BE2C (cell line): ENCODE data around the gene TM2D3.
A peak's percentile ranks its signal among the peaks of the same experiment; 100 is the strongest.

Source experiments
- DNase-seq: peaks from one replicate; pipeline ENCODE4 v3.0.0-alpha.2; 2020
- H3K27me3 ChIP-seq: fragments of 250-450 bp; sonication (Bioruptor Pico); 2 replicates; pipeline ENCODE4 v1.5.1; 2020; ENCODE audit warnings: mild to moderate bottlenecking
- H3K36me3 ChIP-seq: fragments of 250-450 bp; sonication (Bioruptor Pico); 2 replicates; pipeline ENCODE4 v1.5.1; 2020; ENCODE audit warnings: mild to moderate bottlenecking
- H3K4me1 ChIP-seq: fragments of 250-450 bp; sonication (Bioruptor Pico); 2 replicates; pipeline ENCODE4 v1.5.1; 2020
- H3K4me3 ChIP-seq: 2 replicates; pipeline ENCODE4 v1.5.1; 2011; ENCODE audit warnings: low read depth, low read length
- H3K9me3 ChIP-seq: fragments of 250-450 bp; sonication (Bioruptor Pico); 2 replicates; pipeline ENCODE4 v1.5.1; 2020
- TF ChIP-seq, protein P1 (sequence below): IDR thresholded peaks from 2 replicates; pipeline ENCODE4 v1.5.1; 2012; ENCODE audit warnings: mild to moderate bottlenecking, low read depth, low read length

The TM2D3 gene

DNA sequence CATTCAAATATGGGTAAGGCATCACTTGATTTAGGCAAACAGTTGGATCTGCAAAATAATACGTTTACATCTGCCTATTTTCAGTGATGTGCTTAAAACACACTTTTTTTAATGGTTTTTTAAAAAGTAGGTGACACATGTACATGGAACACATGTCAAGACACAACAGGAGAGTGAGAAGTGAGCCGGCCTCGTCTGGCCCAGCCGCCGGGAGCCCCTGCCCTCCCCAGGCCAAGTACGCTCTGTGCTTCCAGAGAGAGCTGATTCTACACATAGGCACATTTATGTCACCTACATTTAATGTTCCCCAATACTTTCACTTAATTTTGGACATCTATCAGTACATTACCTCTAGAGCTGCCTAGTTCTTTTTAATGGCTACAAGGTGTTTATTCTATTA, 3.8 kb downstream of the TM2D3 start:
- H3K9me3 ChIP-seq = no peaks in the 10 kb centered on the region
- H3K36me3 ChIP-seq = peaks cover 57% of the 10 kb centered on the region
- H3K27me3 ChIP-seq = no peaks in the 10 kb centered on the region
- TF ChIP-seq, protein P1, sequence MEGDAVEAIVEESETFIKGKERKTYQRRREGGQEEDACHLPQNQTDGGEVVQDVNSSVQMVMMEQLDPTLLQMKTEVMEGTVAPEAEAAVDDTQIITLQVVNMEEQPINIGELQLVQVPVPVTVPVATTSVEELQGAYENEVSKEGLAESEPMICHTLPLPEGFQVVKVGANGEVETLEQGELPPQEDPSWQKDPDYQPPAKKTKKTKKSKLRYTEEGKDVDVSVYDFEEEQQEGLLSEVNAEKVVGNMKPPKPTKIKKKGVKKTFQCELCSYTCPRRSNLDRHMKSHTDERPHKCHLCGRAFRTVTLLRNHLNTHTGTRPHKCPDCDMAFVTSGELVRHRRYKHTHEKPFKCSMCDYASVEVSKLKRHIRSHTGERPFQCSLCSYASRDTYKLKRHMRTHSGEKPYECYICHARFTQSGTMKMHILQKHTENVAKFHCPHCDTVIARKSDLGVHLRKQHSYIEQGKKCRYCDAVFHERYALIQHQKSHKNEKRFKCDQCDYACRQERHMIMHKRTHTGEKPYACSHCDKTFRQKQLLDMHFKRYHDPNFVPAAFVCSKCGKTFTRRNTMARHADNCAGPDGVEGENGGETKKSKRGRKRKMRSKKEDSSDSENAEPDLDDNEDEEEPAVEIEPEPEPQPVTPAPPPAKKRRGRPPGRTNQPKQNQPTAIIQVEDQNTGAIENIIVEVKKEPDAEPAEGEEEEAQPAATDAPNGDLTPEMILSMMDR = no peak
- no peak for DNase-seq
- H3K4me1 ChIP-seq = peaks cover 2% of the 10 kb centered on the region; the same call in 1 of the 2 replicates
- no peak overlapping the region for H3K4me3 ChIP-seq

DNA sequence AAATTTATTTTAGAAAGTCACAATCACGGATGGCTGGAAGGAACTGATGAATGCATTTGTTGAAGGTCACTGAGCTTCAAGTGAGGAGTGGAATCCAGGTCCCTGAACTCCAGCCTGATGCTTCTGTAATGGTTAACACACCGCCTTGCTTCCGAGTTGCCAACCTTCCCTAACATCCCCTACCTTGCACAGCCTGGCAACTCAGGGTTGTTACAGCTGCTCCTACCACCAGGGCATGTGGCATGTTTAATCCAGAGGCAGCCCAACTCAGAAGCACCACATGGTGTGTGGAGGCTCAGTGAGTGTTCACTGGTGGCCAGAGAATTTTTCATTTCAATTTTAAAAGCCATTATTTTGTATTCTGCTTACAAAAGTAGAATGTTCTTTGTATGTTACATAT, 4.9 kb downstream of the TM2D3 start:
- Histone ChIP-seq H3K4me3 (no peak overlapping the region), H3K4me1 (peaks cover 7% of the 10 kb centered on the region), H3K27me3 (no peaks in the 10 kb centered on the region), H3K9me3 (no peaks in the 10 kb centered on the region), H3K36me3 (peaks cover 66% of the 10 kb centered on the region)
- TF ChIP-seq, protein P1 = peak; percentile 19
- peak; percentile 19 for DNase-seq

DNA sequence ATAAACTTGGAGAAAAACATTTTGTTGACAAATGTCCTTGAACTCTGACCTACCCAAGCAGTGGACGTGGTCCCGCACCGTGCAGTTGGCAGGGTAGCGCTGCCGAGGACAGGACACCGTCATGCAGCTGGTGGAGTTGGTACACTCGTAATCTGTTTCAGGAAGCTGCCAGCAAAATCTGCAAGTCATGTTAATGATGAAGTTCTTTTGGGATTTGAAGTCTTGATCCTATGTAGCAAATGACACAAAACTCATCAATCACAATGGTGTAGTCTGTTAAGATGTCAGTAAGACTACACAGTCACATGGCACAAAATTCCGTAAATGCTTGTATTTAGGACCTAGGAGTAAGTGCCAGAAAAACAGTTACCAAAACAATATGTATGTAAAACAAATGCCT, 5.5 kb downstream of the TM2D3 start:
- Histone ChIP-seq H3K4me3 (no peak overlapping the region), H3K9me3 (no peaks in the 10 kb centered on the region), H3K36me3 (peaks cover 67% of the 10 kb centered on the region), H3K4me1 (peaks cover 10% of the 10 kb centered on the region), H3K27me3 (no peaks in the 10 kb centered on the region)
- no peak for DNase-seq
- TF ChIP-seq, protein P1 = no peak

DNA sequence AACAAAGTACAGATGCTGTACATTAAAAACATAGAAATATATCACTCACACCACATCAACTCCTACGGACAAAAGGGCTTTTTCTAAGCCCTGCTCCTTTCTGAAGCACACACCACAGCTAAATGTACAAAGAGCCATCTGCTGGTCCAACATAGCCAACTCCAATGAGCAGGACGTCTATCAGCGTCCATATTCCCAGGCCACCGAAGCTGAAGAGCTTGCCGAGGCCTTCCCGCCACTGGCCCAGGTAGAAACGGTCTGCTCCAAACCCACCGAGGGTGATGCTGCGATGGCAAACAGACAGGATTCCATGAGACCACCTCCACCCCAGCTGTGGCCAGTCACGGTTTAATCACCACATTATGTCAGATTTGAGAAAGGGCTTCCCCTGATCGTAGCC, 9.8 kb downstream of the TM2D3 start:
- Histone ChIP-seq H3K36me3 (peaks cover 57% of the 10 kb centered on the region), H3K9me3 (no peaks in the 10 kb centered on the region), H3K4me1 (peaks cover 11% of the 10 kb centered on the region), H3K27me3 (no peaks in the 10 kb centered on the region), H3K4me3 (no peak overlapping the region)
- peak; percentile 52 for DNase-seq
- TF ChIP-seq, protein P1 = peak; percentile 63

DNA sequence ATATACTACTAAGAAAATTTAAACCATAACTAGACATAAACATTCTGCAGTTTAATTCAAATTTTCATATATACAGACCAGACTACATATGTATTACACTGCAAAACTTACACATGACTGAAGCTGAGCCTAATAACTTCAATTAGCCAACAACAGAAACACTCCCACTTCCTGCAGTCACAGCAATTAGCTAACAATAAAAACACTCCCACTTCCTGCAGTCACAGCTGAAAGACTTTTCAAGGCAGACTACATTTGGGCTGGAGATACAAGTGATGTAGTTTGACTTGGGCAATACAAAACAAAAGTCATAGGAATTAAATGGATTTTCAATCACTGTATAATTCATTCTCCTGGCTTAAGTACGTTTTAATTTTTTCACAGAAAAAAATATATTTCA, 10.3 kb downstream of the TM2D3 start:
- peaks cover 11% of the 10 kb centered on the region for H3K4me1 ChIP-seq
- H3K9me3 ChIP-seq = no peaks in the 10 kb centered on the region
- no peaks in the 10 kb centered on the region for H3K27me3 ChIP-seq
- H3K36me3 ChIP-seq = peaks cover 54% of the 10 kb centered on the region
- no peak for DNase-seq
- TF ChIP-seq, protein P1 = no peak
- no peak overlapping the region for H3K4me3 ChIP-seq

DNA sequence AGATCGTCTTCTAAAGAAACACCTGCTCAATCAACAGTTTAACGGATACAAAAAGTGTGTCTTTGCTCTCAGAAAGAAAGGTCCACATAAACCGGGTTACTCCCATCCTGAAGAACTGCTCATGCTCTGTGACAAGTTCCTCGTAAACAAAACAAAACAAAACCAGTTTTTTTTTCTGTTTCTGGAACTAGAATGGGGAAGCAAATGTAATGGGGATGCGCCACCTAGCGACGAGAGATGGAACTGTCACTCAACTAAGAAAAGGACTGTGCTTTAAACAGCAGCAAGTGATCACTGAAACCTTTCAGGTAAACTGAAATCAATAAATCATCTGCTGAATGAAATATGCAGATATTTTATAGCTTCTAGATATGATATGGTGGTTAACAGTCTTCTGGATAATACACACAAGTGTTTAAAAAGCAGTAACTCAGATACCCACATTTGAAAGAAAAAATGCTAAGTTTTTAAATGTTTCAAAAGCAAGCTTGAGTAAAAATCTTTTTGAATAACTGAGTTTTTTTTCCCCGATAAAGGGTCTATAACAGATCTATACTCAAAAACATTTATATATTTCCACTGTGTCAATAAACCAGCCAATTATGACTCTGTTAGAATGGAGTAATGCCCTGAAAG, 10.9 kb downstream of the TM2D3 start:
- peaks cover 49% of the 10 kb centered on the region for H3K36me3 ChIP-seq

More for the DNA sequence above, 10.9 kb downstream of the TM2D3 start:
- Histone ChIP-seq H3K27me3 (no peaks in the 10 kb centered on the region), H3K9me3 (no peaks in the 10 kb centered on the region), H3K4me1 (peaks cover 11% of the 10 kb centered on the region), H3K4me3 (no peak overlapping the region)
- DNase-seq = peak; percentile 62
- TF ChIP-seq, protein P1 = peak; percentile 94
